ENCODE measurements around the gene LCE1C.

- TF ChIP-seq CTCF (IDR thresholded peaks at IDR 0.05) (no peak), REST (IDR thresholded peaks at IDR 0.05; ENCODE audit: insufficient read depth in 1 of 2, low read depth in 2 of 2, low read length in 1 of 2) (no peak), POLR2AphosphoS5 (IDR thresholded peaks at IDR 0.05; ENCODE audit: low read depth, low read length) (no peak), TCF7L2 (IDR thresholded peaks at IDR 0.05; ENCODE audit: low read depth, low read length) (no peak)
Observed at GRCh38 chr1:152801333-152801732, 5.1 kb downstream of the LCE1C start.

Measured in Panc1 (cell line).